ENCODE results near the gene CNGA3.

Gene CNGA3

GRCh38 chr2:98357849-98358248, 11.6 kb downstream of the CNGA3 start:
- in situ Hi-C loops (cut with HindIII; ENCODE audit: low pct_ligation_motif_present, low sequenced_read_pairs), result no loop called here
- no peak overlapping the region for H3K4me3 ChIP-seq (ENCODE audit: low read depth, low read length)
- TF ChIP-seq CTCF (IDR thresholded peaks at IDR 0.05; ENCODE audit: low read depth, low read length, missing control alignments), result no peak
- no peaks in the 10 kb centered on the region for H3K36me3 ChIP-seq (replicated peaks)
- no peaks in the 10 kb centered on the region for H3K27me3 ChIP-seq (replicated peaks)
- no peak for DNase-seq
- no peak overlapping the region for H3K27ac ChIP-seq

- no peak for TF ChIP-seq CTCF (IDR thresholded peaks at IDR 0.05; ENCODE audit: low read depth, low read length, missing control alignments)
- H3K4me3 ChIP-seq (ENCODE audit: low read depth, low read length), result no peak overlapping the region
- no peak for DNase-seq
- no peaks in the 10 kb centered on the region for H3K36me3 ChIP-seq (replicated peaks)
- no peaks in the 10 kb centered on the region for H3K27me3 ChIP-seq (replicated peaks)
- H3K27ac ChIP-seq, result no peak overlapping the region
- in situ Hi-C loops (cut with HindIII; ENCODE audit: low pct_ligation_motif_present, low sequenced_read_pairs), result no loop called here
These were observed 13.7 kb downstream of the CNGA3 start for GRCh38 chr2:98359986-98360385.

GRCh38 chr2:98367721-98368120, 21.5 kb downstream of the CNGA3 start:
- in situ Hi-C loops (cut with HindIII; ENCODE audit: low pct_ligation_motif_present, low sequenced_read_pairs), result no loop called here
- no peak overlapping the region for H3K27ac ChIP-seq
- no peaks in the 10 kb centered on the region for H3K36me3 ChIP-seq (replicated peaks)
- no peak for TF ChIP-seq CTCF (IDR thresholded peaks at IDR 0.05; ENCODE audit: low read depth, low read length, missing control alignments)
- DNase-seq, result no peak
- H3K4me3 ChIP-seq (ENCODE audit: low read depth, low read length), result no peak overlapping the region
- H3K27me3 ChIP-seq (replicated peaks), result no peaks in the 10 kb centered on the region

GRCh38 chr2:98369710-98370239, 23.5 kb downstream of the CNGA3 start:
- no peak for DNase-seq
- Histone ChIP-seq H3K4me3 (ENCODE audit: low read depth, low read length) (no peak overlapping the region), H3K36me3 (replicated peaks) (no peaks in the 10 kb centered on the region), H3K27me3 (replicated peaks) (peaks cover 5% of the 10 kb centered on the region), H3K27ac (no peak overlapping the region)
- in situ Hi-C loops (cut with HindIII; ENCODE audit: low pct_ligation_motif_present, low sequenced_read_pairs), result no loop called here
- no peak for TF ChIP-seq CTCF (IDR thresholded peaks at IDR 0.05; ENCODE audit: low read depth, low read length, missing control alignments)

- in situ Hi-C loops (cut with HindIII; ENCODE audit: low pct_ligation_motif_present, low sequenced_read_pairs), result no loop called here
- Histone ChIP-seq H3K4me3 (ENCODE audit: low read depth, low read length) (no peak overlapping the region), H3K36me3 (replicated peaks) (no peaks in the 10 kb centered on the region), H3K27me3 (replicated peaks) (peaks cover 13% of the 10 kb centered on the region), H3K27ac (no peak overlapping the region)
- DNase-seq, result no peak
- TF ChIP-seq CTCF (IDR thresholded peaks at IDR 0.05; ENCODE audit: low read depth, low read length, missing control alignments), result no peak
These were observed 25.9 kb downstream of the CNGA3 start for GRCh38 chr2:98372121-98372520.

GRCh38 chr2:98372579-98372978, 26.3 kb downstream of the CNGA3 start:
- no peak for DNase-seq
- in situ Hi-C loops (cut with HindIII; ENCODE audit: low pct_ligation_motif_present, low sequenced_read_pairs), result no loop called here
- no peaks in the 10 kb centered on the region for H3K36me3 ChIP-seq (replicated peaks)
- H3K27ac ChIP-seq, result no peak overlapping the region
- peaks cover 17% of the 10 kb centered on the region for H3K27me3 ChIP-seq (replicated peaks)
- no peak overlapping the region for H3K4me3 ChIP-seq (ENCODE audit: low read depth, low read length)
- no peak for TF ChIP-seq CTCF (IDR thresholded peaks at IDR 0.05; ENCODE audit: low read depth, low read length, missing control alignments)
